Measurements from ENCODE around the gene OR5AL1.
"Not testable (repeated sequence)": the region's sequence is repeated elsewhere in the genome, so short reads cannot be mapped to it uniquely, and the experiment has no call there.

Gene OR5AL1

DNA sequence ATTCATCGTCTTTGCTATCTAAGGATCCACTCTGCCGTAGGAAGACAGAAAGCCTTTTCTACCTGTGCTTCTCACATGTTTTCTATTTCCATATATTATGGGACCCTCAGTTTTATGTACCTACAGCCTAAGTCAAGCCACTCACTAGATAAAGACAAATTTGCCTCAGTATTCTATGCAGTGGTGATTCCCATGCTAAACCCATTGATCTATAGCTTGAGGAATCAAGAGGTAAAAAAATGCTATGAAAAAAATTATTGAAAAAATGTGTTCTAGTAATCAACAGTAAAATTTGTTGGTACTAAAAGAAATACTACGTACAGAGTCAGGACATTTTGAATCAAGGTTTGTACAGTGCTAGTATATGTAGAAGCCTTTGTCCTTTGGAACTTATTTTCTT lies 18.1 kb upstream of the OR5AL1 start:
- ATAC-seq, result no peak
- TF ChIP-seq, protein P1, sequence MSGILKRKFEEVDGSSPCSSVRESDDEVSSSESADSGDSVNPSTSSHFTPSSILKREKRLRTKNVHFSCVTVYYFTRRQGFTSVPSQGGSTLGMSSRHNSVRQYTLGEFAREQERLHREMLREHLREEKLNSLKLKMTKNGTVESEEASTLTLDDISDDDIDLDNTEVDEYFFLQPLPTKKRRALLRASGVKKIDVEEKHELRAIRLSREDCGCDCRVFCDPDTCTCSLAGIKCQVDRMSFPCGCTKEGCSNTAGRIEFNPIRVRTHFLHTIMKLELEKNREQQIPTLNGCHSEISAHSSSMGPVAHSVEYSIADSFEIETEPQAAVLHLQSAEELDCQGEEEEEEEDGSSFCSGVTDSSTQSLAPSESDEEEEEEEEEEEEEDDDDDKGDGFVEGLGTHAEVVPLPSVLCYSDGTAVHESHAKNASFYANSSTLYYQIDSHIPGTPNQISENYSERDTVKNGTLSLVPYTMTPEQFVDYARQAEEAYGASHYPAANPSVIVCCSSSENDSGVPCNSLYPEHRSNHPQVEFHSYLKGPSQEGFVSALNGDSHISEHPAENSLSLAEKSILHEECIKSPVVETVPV (CRISPR knock-in tag; IDR thresholded peaks at IDR 0.05), result no peak
- TF ChIP-seq RARB (CRISPR knock-in tag; IDR thresholded peaks at IDR 0.05) (no peak), ZNF8 (CRISPR knock-in tag; IDR thresholded peaks at IDR 0.05) (no peak), POU6F1 (CRISPR knock-in tag; IDR thresholded peaks at IDR 0.05; ENCODE audit: borderline replicate concordance, low read depth) (no peak), GLIS3 (CRISPR knock-in tag; IDR thresholded peaks at IDR 0.05) (no peak), ZFP30 (CRISPR knock-in tag; IDR thresholded peaks at IDR 0.05) (no peak), PPARA (CRISPR knock-in tag; IDR thresholded peaks at IDR 0.05; ENCODE audit: borderline replicate concordance) (no peak), ZFP3 (CRISPR knock-in tag; IDR thresholded peaks at IDR 0.05) (no peak)
- TF ChIP-seq, protein P2, sequence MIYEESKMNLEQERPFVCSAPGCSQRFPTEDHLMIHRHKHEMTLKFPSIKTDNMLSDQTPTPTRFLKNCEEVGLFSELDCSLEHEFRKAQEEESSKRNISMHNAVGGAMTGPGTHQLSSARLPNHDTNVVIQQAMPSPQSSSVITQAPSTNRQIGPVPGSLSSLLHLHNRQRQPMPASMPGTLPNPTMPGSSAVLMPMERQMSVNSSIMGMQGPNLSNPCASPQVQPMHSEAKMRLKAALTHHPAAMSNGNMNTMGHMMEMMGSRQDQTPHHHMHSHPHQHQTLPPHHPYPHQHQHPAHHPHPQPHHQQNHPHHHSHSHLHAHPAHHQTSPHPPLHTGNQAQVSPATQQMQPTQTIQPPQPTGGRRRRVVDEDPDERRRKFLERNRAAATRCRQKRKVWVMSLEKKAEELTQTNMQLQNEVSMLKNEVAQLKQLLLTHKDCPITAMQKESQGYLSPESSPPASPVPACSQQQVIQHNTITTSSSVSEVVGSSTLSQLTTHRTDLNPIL (CRISPR knock-in tag; IDR thresholded peaks at IDR 0.05; ENCODE audit: low read depth), result no peak
- TF ChIP-seq, protein P3, sequence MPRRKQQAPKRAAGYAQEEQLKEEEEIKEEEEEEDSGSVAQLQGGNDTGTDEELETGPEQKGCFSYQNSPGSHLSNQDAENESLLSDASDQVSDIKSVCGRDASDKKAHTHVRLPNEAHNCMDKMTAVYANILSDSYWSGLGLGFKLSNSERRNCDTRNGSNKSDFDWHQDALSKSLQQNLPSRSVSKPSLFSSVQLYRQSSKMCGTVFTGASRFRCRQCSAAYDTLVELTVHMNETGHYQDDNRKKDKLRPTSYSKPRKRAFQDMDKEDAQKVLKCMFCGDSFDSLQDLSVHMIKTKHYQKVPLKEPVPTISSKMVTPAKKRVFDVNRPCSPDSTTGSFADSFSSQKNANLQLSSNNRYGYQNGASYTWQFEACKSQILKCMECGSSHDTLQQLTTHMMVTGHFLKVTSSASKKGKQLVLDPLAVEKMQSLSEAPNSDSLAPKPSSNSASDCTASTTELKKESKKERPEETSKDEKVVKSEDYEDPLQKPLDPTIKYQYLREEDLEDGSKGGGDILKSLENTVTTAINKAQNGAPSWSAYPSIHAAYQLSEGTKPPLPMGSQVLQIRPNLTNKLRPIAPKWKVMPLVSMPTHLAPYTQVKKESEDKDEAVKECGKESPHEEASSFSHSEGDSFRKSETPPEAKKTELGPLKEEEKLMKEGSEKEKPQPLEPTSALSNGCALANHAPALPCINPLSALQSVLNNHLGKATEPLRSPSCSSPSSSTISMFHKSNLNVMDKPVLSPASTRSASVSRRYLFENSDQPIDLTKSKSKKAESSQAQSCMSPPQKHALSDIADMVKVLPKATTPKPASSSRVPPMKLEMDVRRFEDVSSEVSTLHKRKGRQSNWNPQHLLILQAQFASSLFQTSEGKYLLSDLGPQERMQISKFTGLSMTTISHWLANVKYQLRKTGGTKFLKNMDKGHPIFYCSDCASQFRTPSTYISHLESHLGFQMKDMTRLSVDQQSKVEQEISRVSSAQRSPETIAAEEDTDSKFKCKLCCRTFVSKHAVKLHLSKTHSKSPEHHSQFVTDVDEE (CRISPR knock-in tag; IDR thresholded peaks at IDR 0.05), result no peak

DNA sequence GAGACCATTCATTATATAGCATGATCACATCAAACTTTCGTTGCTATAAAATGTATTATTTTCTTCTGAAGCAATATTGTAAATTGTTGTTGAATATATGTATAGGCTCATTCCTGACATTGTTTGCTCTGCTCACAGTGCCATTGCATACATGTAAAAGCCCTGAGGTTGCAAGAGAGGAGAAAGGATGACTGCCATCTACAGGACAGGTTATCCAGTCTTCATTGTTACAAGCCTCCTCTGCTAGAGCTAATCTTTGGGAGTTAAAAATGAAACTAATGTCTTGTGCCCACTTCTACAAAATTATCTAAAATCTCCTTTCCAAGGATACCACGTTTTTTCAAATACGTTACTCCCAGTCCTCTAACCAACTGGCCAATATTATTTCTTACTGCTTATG lies 16.4 kb upstream of the OR5AL1 start:
- no peak for TF ChIP-seq POU6F1 (CRISPR knock-in tag; IDR thresholded peaks at IDR 0.05; ENCODE audit: borderline replicate concordance, low read depth)
- no peak for TF ChIP-seq ARNTL (CRISPR knock-in tag; IDR thresholded peaks at IDR 0.05; ENCODE audit: borderline replicate concordance, low read depth)
- TF ChIP-seq GLIS3 (CRISPR knock-in tag; IDR thresholded peaks at IDR 0.05), result no peak
- TF ChIP-seq PATZ1 (CRISPR knock-in tag; IDR thresholded peaks at IDR 0.05; ENCODE audit: borderline replicate concordance), result no peak
- no peak for TF ChIP-seq OSR1 (CRISPR knock-in tag; IDR thresholded peaks at IDR 0.05)
- no peak for TF ChIP-seq RARB (CRISPR knock-in tag; IDR thresholded peaks at IDR 0.05)
- no peak for TF ChIP-seq ESRRG (CRISPR knock-in tag; IDR thresholded peaks at IDR 0.05)
- no peak for TF ChIP-seq ISL1 (CRISPR knock-in tag; IDR thresholded peaks at IDR 0.05)
- TF ChIP-seq ZFP3 (CRISPR knock-in tag; IDR thresholded peaks at IDR 0.05), result no peak
- TF ChIP-seq BACH2 (CRISPR knock-in tag; IDR thresholded peaks at IDR 0.05; ENCODE audit: borderline replicate concordance), result no peak
- TF ChIP-seq ZC3H10 (CRISPR knock-in tag; IDR thresholded peaks at IDR 0.05), result no peak
- no peak for TF ChIP-seq ZNF8 (CRISPR knock-in tag; IDR thresholded peaks at IDR 0.05)
- TF ChIP-seq, protein P2 (CRISPR knock-in tag; IDR thresholded peaks at IDR 0.05; ENCODE audit: low read depth), result no peak
- TF ChIP-seq, protein P3 (CRISPR knock-in tag; IDR thresholded peaks at IDR 0.05), result no peak
- no peak for TF ChIP-seq TOX (CRISPR knock-in tag; IDR thresholded peaks at IDR 0.05; ENCODE audit: borderline replicate concordance)
- no peak for TF ChIP-seq PPARA (CRISPR knock-in tag; IDR thresholded peaks at IDR 0.05; ENCODE audit: borderline replicate concordance)
- no peak for TF ChIP-seq ZNF565 (CRISPR knock-in tag; conservative IDR thresholded peaks at IDR 0.05; ENCODE audit: low read depth)
- no peak for ATAC-seq

DNA sequence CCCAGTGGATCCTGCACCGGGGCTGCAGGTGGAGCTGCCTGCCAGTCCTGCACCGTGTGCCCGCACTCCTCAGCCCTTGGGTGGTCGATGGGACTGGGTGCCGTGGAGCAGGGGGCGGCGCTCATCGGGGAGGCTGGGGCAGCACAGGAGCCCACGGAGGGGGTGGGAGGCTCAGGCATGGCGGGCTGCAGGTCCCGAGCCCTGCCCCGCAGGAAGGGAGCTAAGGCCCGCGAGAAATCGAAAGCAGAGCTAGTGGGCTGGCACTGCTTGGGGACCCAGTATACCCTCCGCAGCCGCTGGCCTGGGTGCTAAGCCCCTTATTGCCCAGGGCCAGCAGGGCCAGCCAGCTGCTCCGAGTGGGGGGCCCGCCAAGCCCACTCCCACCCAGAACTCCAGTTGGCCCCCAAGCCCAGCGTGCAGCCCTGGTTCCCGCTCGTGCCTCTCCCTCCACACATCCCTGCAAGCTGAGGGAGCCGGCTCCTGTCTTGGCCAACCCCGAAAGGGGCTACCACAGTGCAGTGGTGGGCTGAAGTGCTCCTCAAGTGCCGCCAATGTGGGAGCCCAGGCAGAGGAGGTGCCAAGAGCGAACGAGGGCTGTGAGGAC lies 10.5 kb upstream of the OR5AL1 start:
- ATAC-seq, result not testable (repeated sequence)

All from SK-N-SH treated with all-trans-retinoic acid at 6 μM for 48 hours (cell line).